HCT116 (cell line): ENCODE results near the gene SYTL3.

Experiments used
- CTCF ChIP-seq, 3 experiments: fragments of 200-600 bp in 1 of 3; sonication (generic) in 1 of 3; IDR thresholded peaks in 2 of 3; conservative IDR thresholded peaks in 1 of 3; 2 replicates each; pipeline ENCODE4 v1.5.1; 2012 to 2017; ENCODE audit warnings: low read depth in 2 of 3, low read length in 2 of 3, antibody characterized with exemption in 1 of 3, borderline replicate concordance in 1 of 3, control low read depth in 1 of 3, mild to moderate bottlenecking in 1 of 3, mixed read lengths in 1 of 3, mixed run types in 1 of 3, moderate library complexity in 1 of 3; ENCODE audit not compliant: insufficient read depth in 1 of 3
- ELF1 ChIP-seq: IDR thresholded peaks from 2 replicates; pipeline ENCODE4 v1.6.1; 2012; ENCODE audit warnings: low read depth, borderline replicate concordance
- JUND ChIP-seq: IDR thresholded peaks from 2 replicates; pipeline ENCODE4 v1.6.1; 2012
- MAX ChIP-seq: IDR thresholded peaks from 2 replicates; pipeline ENCODE4 v1.6.1; 2012
- POLR2A ChIP-seq: IDR thresholded peaks from 2 replicates; pipeline ENCODE4 v1.7.0; 2011; ENCODE audit warnings: borderline replicate concordance; ENCODE audit not compliant: insufficient read depth, insufficient read length; ENCODE audit errors: extremely low read depth
- POLR2AphosphoS5 ChIP-seq: IDR thresholded peaks from 2 replicates; pipeline ENCODE4 v1.6.1; 2011; ENCODE audit warnings: mild to moderate bottlenecking, low read depth, low read length, moderate library complexity
- REST ChIP-seq: IDR thresholded peaks from 2 replicates; pipeline ENCODE4 v1.6.1; 2012; ENCODE audit warnings: low read depth
- ZBTB33 ChIP-seq: IDR thresholded peaks from 2 replicates; pipeline ENCODE4 v1.6.1; 2011; ENCODE audit warnings: mild to moderate bottlenecking, low read length, moderate library complexity; ENCODE audit not compliant: insufficient replicate concordance; ENCODE audit errors: extremely low read depth
- ZNF274 ChIP-seq: fragments of 200-500 bp; sonication (Bioruptor generic); IDR thresholded peaks from 2 replicates; pipeline ENCODE4 v1.6.1; 2014; ENCODE audit warnings: mild to moderate bottlenecking, low read depth, low read length, inconsistent platforms

- no peak for TF ChIP-seq ELF1
- no peak for TF ChIP-seq ZNF274
- TF ChIP-seq POLR2A, result no peak
- TF ChIP-seq POLR2AphosphoS5, result no peak
- no peak for TF ChIP-seq ZBTB33
- no peak for TF ChIP-seq JUND
- TF ChIP-seq REST, result no peak
- TF ChIP-seq CTCF (IDR thresholded peaks at IDR 0.05 in 2 of 3, conservative IDR thresholded peaks at IDR 0.05 in 1 of 3; ENCODE audit: borderline replicate concordance in 1 of 3, insufficient read depth in 1 of 3, low read depth in 2 of 3, low read length in 2 of 3), result no peak
- no peak for TF ChIP-seq MAX
These were observed 27.2 kb upstream of the SYTL3 start for GRCh38 chr6:158622545-158623190.
